ENCODE measurements around the gene IRS2. TPM values are rescaled to one million over a fixed set of nuclear protein-coding genes. Genes with fewer than 3 reads are reported as not detected.

Gene IRS2
- total RNA-seq, 1 donor from 2014 or later, result 10.6 TPM

DNA sequence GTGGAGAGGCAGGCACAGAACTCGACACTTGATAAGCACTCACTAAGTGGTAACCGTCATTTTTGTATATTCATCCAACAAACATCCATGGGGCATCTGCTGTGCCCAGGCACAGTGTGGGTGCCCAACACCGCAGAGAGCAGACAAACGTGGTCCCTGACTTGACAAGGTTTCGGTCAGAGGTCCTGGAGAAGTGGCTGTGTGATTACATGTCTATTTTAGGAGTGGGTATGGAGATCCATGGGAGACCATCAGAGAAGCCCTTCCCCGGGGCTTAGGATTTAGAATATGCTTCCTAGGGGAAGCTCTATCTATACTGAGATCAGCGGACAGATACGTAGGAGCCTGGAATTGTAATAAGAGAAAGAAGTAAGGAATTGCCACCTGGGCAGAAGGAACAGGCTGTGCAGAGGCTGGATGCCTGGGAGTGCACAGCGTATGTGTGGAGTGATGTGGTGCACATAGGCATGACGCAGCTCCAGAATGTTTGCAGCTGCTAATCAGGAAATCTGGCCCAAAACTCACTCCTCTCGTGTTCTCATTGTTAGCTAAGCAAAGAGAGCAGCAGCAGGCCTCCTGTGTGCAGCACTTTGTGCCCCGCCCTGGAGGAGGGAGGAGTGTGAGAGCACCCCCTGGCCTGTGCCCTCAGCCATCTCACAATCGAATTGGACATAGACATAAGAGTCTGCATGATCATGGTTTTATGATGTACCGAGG lies 23.0 kb upstream of the IRS2 start:
- DNase-seq (ENCODE audit: low spot score in 2 of 2), result no peak
- no peak for FAIRE-seq

DNA sequence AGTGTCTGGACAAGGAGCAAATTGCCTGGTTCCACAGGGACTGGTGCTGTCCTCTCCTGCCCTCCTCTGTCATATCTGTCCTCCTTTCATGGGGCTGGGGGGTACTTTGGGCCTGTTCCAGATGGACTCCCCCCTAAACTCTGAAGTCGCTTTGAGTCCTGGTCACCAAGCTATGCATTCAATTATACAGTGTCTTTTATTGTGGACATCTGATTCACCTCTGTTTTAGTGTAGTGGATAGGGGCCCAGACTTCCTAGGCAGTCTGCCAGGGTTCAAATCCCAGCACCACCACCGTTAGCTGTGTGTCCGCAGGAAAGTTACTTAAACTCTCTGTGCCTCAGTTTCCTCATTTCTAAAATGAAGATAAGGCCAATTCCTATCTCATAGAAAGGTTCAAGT lies 21.0 kb upstream of the IRS2 start:
- FAIRE-seq (no peak), DNase-seq (ENCODE audit: low spot score in 2 of 2) (no peak)

DNA sequence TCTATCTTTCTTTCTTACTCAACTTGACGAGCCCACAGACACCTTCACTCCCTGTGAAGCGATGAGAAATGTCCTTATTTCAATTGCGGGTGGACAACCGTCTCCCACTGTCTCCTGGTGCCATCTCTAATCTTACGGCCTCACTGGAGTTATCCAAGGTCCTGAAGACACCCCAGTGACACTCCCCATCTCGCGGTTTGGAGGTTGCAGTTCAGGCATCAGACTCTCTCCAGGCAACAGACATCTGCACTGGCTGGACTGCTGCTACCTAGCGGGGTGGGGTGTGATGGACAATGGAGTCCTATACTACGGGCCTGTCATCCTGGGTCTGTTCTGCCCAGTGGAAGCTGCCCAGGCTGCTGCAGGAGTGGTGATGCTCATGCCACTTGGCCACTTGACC lies 18.3 kb upstream of the IRS2 start:
- DNase-seq (ENCODE audit: low spot score in 2 of 2), result no peak
- FAIRE-seq, result no peak

DNA sequence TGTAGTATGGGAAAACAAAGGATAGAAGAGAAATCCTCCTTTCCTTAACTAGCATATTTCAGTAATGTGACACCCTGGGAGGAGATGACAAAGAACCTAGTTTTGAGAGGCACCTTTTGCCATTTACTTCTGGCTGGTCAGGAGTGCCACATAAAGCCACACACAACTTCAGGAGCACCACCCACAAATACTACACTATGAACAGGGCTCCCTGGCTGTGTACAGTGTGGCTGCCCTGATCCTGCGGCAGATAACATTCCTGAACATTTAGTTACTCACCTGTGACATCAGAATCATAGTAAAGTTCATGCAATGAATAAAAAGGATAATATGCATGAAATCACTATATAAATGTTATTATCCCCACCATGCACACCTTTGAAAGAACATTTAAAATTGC lies 17.4 kb upstream of the IRS2 start:
- no peak for DNase-seq (ENCODE audit: low spot score in 2 of 2)

DNA sequence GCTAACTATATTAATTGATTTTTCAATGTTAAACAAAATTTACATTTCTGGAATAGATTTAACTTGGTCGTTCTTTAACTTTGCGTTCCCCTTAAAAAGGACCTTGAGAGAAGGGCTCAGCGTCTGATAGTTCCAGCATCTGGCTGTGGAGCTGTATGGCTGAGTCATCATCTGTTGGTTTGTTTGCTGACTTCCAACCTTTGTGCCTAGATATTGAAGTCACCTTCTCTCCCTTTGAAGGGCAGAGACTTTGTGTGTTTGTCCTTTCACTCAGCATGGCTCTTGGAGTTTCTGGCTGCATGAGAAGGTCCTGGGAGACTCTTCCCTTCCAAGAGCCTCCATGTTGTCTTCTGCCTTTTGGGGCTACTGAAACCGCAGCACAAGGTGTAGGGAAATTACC lies 16.6 kb upstream of the IRS2 start:
- FAIRE-seq, result no peak
- DNase-seq (ENCODE audit: low spot score in 2 of 2), result no peak

More for the DNA sequence above, 17.4 kb upstream of the IRS2 start:
- FAIRE-seq, result no peak

DNA sequence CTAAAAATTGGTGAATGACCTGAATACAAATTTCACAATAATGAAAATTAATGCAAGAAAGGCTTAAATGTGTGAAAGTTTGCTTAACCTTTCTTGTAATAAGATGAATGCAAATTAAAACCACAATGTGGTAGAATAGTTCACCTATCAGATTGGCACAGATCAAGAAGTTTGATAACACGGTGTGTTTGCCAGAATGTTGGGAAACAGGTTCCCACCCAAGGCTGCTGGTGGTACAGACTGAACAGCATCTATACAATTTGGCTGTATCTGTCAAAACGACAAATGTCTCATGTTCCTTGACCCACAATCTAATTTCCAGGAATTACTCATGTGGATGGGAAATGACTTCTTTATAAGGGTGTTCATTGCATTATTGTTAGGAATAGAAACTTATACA lies 8.6 kb upstream of the IRS2 start:
- DNase-seq (ENCODE audit: low spot score in 2 of 2), result no peak
- FAIRE-seq, result no peak

DNA sequence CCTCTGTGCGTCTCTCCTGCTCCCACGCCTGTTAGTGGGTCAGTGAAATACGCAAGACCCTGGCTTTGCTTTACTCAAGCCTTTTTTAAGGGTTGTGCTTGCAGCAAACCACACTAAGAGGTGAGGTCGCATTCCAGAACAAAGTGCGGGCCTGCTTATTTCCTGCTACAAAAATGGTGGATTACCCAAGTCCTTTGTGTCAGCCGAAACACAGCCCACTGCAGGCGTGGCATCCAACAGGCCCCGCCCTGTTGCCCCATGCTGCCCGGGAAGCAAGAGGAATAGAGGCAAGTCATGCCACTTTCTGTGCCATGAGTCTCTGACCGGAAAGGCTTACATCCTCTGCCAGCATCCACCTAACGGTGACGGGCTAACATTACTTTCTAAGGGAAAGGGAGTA lies 7.7 kb upstream of the IRS2 start:
- DNase-seq (ENCODE audit: low spot score in 2 of 2), result no peak
- no peak for FAIRE-seq

DNA sequence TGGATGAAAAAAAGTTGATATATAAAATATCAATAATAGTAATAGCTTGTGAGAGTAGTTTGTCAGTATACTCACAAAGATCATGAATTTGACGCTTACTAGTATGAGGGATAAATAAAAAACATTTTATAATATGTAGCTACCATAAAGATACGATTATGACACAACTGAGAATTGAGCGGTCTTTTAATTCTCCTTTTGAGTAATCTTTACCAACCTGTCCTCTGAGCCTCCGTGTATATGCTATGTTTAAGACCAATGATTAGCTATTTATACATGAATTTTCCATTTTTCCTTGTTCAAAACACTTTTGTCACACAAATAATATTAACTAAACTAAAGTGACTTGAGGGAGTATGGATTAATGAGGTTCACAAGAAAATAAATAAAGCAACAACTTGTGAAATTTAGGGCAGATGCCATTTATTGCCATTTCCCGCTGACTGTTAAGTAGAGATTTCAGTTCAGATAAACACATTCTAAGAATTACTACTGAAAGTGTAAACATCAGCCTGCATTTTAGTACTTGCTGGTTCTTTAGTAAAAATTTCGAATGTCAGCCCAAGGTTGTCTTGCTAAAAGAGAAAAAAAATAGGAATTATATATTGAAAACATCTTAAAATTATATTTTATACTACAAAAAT lies 6.2 kb upstream of the IRS2 start:
- DNase-seq (ENCODE audit: low spot score in 2 of 2) (no peak), FAIRE-seq (no peak)

DNA sequence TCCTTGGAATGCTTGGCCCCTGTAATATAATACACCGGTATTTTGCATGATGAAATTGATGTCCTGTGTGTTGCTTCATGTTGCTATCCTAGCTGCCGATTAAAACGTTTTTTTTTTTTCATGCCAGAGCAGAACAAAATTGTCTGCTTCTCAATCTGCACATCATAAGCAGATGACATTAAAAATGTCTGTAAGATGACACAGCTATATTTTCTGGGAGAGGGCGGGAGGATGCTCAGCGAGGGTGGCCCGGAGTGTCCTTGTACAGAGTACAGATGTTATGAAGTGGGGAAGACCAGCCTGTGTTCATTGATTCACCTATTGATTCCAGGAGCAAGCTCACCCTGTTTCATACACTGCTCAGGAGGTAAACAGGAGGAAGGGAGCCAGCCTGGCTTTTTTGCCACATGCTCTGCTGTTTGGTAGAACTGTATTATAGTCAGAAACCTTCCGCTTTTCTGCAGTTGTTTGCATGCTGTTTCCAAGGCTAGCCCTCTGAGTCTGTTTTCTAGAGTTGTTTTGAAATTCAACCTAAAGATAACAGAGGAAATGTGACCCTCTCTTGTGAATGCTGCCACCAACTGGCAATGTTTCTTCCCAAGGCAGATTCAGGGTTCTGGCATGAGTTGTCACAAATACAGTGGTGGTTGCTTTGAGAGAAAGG lies 4.7 kb upstream of the IRS2 start:
- DNase-seq (ENCODE audit: low spot score in 2 of 2) (no peak), FAIRE-seq (no peak)

DNA sequence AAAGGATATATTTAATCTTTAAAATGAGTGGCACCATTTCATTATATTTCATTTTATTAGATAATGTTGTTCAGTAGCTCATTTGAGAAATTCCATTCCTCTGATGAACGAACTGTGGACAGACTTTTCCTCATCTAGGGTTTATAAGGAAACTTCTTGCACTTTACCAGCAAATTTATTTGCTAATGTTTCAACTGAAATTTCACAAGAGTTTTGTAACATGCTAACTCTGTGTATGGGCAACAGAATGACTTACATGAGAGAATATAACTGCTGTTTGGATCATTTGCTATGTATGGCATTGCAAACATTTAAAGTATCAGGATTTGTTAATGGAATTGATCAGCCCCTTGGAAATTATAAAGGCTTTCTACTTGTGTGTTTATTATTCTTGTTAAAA lies 3.7 kb upstream of the IRS2 start:
- DNase-seq (ENCODE audit: low spot score in 2 of 2) (no peak), FAIRE-seq (no peak)

DNA sequence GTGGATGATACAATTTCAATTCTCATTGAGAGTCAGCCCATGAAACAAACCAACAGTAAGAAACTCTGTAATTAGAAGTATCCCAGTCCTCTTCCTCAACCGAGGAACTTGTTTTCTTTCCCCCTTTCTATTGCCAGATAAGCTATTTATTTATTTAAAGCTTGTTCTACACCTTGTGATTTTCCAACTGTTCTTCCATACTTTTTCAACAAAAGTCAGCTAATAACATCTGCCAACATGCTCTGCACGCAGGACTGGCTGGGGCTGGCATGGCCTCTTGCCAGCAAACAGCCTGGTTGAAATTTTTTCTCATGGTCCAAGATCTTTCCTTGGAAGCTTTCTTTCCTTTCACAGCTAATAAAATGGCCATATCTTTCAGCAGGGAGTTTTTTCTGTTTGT lies 2.9 kb upstream of the IRS2 start:
- DNase-seq (ENCODE audit: low spot score in 2 of 2) (no peak), FAIRE-seq (no peak)

DNA sequence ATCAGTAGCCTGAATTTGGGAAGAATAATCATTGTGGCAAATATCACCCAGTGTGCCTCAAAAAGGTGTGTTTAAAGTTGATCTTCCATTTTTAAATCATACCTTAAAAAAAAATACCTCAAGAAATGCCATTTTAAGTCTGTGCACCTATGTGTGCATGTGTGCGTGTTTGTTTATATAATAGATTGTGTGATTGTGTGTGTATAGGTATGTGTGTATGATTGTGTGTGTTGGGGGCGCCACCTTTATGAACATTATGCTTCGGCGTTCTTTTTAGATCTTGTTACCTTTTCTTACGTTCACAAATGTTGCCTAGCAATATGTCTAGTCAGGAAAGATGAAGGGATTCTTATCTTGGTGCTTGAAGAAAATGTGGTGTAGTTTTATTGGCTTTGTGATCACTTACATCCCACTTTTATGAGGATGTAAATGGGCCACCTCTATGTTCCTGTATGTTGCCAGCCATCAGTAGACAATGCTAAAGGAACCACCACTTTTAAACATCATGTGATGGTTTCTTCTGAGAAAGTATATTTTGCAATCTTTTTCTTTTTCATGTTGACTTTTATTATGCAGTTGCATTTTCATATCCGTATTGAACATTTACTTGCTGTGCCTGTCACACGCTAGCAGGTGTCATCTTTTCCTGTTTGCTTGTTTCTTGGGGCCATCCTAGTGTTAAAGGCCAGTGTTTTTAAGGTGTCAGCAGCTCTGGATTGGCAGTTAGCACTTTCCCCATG lies 2.2 kb upstream of the IRS2 start:
- FAIRE-seq (no peak), DNase-seq (ENCODE audit: low spot score in 2 of 2) (no peak)

DNA sequence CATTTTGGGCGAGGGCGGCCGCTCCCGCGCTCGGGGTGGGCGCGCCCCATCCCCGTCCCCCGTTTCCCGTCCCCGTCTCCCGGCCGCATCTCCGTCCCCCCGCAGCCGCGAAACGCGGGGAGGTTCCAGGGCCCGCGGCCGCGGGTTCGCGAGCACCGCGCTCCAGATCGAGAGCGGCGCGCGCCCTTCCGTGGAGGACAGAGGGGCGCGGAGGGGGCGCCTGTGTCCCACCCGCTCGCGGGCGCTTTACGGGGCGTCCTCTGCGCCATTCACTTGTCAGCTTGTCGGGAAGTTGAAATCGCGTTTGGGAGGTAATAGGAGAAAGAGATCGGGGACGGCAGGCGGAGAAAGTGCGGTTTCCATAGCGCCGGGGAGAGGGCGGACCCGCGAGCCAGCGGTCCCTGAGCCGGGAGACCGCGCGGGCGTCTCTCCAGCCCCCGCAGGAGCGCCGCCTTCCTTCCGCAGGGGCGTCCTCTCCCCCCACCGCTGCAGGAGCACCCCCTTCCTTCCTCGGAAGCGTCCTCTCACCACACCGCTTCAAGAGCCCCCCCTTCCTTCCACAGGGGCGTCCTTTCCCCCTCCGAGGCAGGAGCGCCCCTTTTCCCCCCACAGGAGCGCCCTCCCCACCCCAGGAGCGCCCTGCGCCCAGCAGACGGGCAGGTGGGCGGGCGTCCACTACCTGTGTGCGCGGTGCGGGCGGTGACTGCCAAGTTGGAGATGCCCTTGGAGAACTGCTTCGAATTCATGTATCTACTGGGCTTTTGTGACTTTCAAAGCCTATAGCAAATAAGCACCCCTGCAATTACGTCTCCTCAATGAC lies 962 bp upstream of the IRS2 start:
- DNase-seq (ENCODE audit: low spot score in 2 of 2), result peak in 1 of 2 donors; percentile 41
- no peak for FAIRE-seq

DNA sequence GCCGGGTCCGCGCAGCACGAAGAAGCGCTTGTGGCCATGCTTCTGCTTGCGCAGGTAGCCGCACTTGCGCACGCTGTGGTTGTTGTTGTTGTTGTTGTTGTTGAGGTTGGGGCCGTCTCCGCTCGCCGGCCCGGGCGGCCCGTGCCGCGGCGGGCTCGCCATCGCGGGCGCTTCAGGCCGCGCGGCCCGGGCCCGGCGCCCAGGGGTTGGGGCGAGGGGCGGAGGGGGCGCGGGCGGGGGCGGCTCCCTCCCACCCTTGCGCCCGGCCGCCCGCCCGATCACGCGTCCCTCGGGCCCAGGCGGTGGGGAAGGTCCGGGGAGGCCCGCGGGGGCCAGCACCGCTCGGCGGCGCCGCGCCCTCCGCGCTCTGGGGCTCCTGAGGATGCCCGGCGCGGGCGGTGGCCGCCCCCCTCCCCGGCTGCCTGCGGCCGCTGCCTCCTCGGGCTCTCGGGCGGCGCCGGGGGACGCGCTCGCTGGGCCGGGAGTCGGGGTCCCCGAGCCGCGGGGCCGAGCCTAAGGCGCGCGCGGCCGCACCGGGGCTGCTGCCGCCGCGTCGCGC lies 412 bp downstream of the IRS2 start:
- DNase-seq (ENCODE audit: low spot score in 2 of 2) (peak in 1 of 2 donors; percentile 59), FAIRE-seq (no peak)

DNA sequence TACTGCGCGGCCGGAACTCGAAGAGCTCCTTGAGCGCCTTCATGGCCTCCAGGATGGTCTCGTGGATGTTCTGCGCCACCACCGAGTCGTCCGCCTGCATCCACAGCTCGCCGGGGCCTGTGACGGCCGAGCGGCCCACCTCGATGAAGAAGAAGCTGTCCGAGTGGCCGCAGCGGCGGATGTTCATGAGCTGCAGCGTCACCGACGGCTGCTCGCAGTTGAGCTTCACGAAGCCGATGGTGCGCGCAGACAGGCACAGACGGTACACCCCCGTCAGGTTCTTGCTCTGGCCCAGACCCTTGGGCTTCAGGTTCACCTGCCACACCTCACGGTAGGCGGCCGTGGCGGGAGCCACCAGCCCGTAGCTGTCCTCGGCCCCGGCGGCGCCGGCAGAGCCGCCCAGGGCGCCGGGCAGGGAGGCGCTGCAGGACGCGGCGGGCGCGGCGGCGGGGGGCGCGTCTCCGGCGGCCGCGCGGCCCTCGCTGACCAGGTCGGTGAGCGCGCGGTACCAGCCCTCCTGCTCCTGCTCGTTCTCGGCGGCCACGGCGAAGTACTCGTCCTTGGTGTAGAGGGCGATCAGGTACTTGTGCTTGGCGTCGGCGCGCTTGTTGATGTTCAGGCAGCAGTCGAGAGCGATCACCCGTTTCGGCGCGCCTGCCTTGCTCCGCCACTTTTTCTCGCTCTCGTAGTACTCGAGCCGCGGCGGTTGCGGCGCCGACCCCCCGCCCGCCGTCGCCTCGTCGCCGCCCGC lies 1.1 kb downstream of the IRS2 start:
- FAIRE-seq (no peak), DNase-seq (ENCODE audit: low spot score in 2 of 2) (no peak)

DNA sequence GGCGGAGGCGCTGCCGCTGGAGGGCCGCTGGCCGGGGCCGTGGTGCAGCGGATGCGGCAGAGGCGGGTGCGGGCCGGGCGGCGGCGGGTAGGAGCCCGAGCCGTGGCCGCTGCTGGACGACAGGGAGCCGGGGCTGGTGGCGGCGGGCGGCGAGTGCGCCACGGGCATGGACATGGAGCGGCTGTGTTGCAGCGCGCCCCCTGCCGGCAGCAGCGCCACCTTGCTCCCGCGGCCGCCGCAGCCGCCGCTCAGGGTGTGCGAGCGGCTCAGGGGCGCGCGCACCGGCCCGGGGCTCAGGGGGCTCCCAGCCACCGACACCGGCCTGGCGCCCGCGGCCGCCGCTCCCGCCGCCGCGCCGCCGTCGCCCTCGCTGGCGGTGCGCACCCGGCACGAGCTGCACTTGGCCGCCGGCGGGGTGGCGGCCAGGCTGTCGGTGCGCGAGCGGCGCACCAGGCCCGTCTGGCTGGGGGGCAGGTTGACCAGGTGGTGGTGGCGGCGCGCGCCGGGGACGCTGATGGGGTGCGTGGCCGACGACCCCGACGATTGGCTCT lies 1.7 kb downstream of the IRS2 start:
- DNase-seq (ENCODE audit: low spot score in 2 of 2), result peak; percentile 75 to 84
- no peak for FAIRE-seq

DNA sequence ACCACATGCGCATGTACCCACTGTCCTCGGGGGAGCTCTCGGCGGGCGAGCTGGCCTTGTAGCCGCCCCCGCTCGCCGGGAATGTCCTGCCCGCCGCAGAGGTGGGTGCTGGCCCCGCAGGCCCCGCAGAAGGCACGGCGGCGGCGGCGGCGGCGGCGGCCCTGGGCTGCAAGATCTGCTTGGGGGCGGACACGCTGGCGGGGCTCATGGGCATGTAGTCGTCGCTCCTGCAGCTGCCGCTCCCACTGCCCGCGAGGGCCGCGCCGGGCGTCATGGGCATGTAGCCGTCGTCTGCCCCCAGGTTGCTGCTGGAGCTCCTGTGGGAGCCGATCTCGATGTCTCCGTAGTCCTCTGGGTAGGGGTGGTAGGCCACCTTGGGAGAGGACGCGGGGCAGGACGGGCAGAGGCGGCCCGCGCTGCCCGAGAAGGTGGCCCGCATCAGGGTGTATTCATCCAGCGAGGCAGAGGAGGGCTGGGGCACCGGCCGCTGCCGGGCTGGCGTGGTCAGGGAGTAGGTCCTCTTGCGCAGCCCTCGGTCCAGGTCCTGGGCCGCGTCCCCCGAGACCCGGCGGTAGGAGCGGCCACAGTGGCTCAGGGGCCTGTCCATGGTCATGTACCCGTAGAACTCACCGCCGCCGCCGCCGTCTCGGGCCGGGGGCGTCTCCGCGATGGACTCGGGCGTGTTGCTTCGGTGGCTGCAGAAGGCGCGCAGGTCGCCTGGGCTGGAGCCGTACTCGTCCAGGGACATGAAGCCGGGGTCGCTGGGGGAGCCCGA lies 2.4 kb downstream of the IRS2 start:
- DNase-seq (ENCODE audit: low spot score in 2 of 2) (no peak), FAIRE-seq (no peak)

DNA sequence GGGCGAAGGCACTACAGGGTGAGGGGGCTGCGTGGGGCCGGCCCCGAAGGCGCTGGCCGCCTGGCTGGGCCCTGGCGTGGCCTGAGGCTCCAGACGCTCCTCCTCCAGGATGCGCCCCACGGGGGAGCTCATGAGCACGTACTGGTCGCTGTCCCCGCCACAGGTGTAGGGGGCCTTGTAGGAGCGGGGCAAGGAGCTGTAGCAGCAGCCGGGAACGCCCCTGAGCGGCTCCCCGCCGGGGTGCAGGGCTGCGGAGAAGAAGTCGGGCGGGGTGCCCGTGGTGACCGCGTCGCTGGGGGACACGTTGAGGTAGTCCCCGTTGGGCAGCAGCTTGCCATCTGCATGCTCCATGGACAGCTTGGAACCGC lies 3.0 kb downstream of the IRS2 start:
- FAIRE-seq (no peak), DNase-seq (ENCODE audit: low spot score in 2 of 2) (no peak)

All from frontal cortex (tissue), 4 donors.